Fibroblast of lung (primary cell): ENCODE results near the gene LPP. TPM values are rescaled to one million over a fixed set of nuclear protein-coding genes. Genes with fewer than 3 reads are reported as not detected.

Experiments
- DNase-seq, 2 donors: peaks; one replicate each; pipeline versions ENCODE4 v3.0.0 to v3.0.0-alpha.2; 2010; ENCODE audit warnings: low read depth in 2 of 2
- H2AFZ ChIP-seq: 2 replicates; pipeline ENCODE4 v1.5.1; 2012; ENCODE audit warnings: low read length, control low read depth, inconsistent platforms
- H3K27ac ChIP-seq: 2 replicates; pipeline ENCODE4 v1.5.1; 2011; ENCODE audit warnings: low read length, control low read depth; ENCODE audit not compliant: insufficient read depth
- H3K27me3 ChIP-seq: 2 replicates; pipeline ENCODE4 v1.5.1; 2011; ENCODE audit warnings: mild to moderate bottlenecking, low read length; ENCODE audit not compliant: control insufficient read depth, insufficient read depth
- H3K36me3 ChIP-seq: 2 replicates; pipeline ENCODE4 v1.5.1; 2011; ENCODE audit warnings: low read length; ENCODE audit not compliant: control insufficient read depth, insufficient read depth
- H3K4me1 ChIP-seq: 2 replicates; pipeline ENCODE4 v1.5.1; 2011; ENCODE audit warnings: low read length; ENCODE audit not compliant: control insufficient read depth, insufficient read depth; ENCODE audit errors: extremely low read depth
- H3K4me2 ChIP-seq: 2 replicates; pipeline ENCODE4 v1.5.1; 2011; ENCODE audit warnings: low read length, control low read depth; ENCODE audit not compliant: insufficient read depth; ENCODE audit errors: extremely low read depth
- H3K4me3 ChIP-seq, 4 experiments: fragments of 200-600 bp in 1 of 4; sonication (generic) in 1 of 4; replicated peaks in 1 of 4; 2 replicates each; pipeline ENCODE4 v1.5.1; 2011 to 2016; ENCODE audit warnings: low read length in 4 of 4, low read depth in 3 of 4, mild to moderate bottlenecking in 3 of 4, control low read depth in 2 of 4, inconsistent platforms in 1 of 4, mixed read lengths in 1 of 4; ENCODE audit not compliant: insufficient read depth in 1 of 4; ENCODE audit errors: control extremely low read depth in 1 of 4
- H3K79me2 ChIP-seq: 2 replicates; pipeline ENCODE4 v1.5.1; 2012; ENCODE audit warnings: mild to moderate bottlenecking, low read length, inconsistent platforms; ENCODE audit not compliant: control insufficient read depth, insufficient read depth
- H3K9ac ChIP-seq: 2 replicates; pipeline ENCODE4 v1.5.1; 2011; ENCODE audit warnings: mild to moderate bottlenecking, low read length, control low read depth; ENCODE audit not compliant: insufficient read depth
- H3K9me3 ChIP-seq: 2 replicates; pipeline ENCODE4 v1.5.1; 2012; ENCODE audit warnings: low read depth, low read length; ENCODE audit not compliant: control insufficient read depth, insufficient read depth
- H4K20me1 ChIP-seq: 2 replicates; pipeline ENCODE4 v1.5.1; 2011; ENCODE audit warnings: low read length; ENCODE audit not compliant: control insufficient read depth, insufficient read depth; ENCODE audit errors: extremely low read depth
- EZH2 ChIP-seq: IDR thresholded peaks from 2 replicates; pipeline ENCODE4 v1.5.1; 2012; ENCODE audit warnings: low read length, control low read depth, mild to moderate bottlenecking; ENCODE audit errors: missing control alignments
- polyA plus RNA-seq, 2 donors: library from polyadenylated mRNA; depleted of rRNA in 1 of 2; stranded (reverse) in 1 of 2; unstranded in 1 of 2; fragments of >200 nt; gene quantifications; 2 replicates each; pipeline ENCODE4 v1.2.1, GENCODE V29; 2011 to 2012; ENCODE audit warnings: missing spikeins in 1 of 2
- total RNA-seq: library from RNA; depleted of rRNA; stranded (reverse); fragments of >200 nt; gene quantifications from 2 replicates; pipeline ENCODE4 v1.2.1, GENCODE V29; 2014
- TF ChIP-seq, protein P1 (sequence below), 2 donors: IDR thresholded peaks in 1 of 2; conservative IDR thresholded peaks in 1 of 2; 1 replicate in 1 of 2; 2 replicates in 1 of 2; pipeline ENCODE4 v1.5.1; 2011 to 2012; ENCODE audit warnings: low read length in 2 of 2, control low read depth in 1 of 2, inconsistent platforms in 1 of 2, low read depth in 1 of 2, mild to moderate bottlenecking in 1 of 2

The LPP gene
- total and polyA plus RNA-seq, 2 donors (not counting 1 experiment from before 2014, with no cell fraction given): 69.0 to 124 TPM

- peaks cover 2% of the 10 kb centered on the region for H3K4me1 ChIP-seq
- H3K27me3 ChIP-seq: no peaks in the 10 kb centered on the region
- no peaks in the 10 kb centered on the region for H4K20me1 ChIP-seq
- TF ChIP-seq EZH2: no peak
- TF ChIP-seq, protein P1, sequence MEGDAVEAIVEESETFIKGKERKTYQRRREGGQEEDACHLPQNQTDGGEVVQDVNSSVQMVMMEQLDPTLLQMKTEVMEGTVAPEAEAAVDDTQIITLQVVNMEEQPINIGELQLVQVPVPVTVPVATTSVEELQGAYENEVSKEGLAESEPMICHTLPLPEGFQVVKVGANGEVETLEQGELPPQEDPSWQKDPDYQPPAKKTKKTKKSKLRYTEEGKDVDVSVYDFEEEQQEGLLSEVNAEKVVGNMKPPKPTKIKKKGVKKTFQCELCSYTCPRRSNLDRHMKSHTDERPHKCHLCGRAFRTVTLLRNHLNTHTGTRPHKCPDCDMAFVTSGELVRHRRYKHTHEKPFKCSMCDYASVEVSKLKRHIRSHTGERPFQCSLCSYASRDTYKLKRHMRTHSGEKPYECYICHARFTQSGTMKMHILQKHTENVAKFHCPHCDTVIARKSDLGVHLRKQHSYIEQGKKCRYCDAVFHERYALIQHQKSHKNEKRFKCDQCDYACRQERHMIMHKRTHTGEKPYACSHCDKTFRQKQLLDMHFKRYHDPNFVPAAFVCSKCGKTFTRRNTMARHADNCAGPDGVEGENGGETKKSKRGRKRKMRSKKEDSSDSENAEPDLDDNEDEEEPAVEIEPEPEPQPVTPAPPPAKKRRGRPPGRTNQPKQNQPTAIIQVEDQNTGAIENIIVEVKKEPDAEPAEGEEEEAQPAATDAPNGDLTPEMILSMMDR (conservative IDR thresholded peaks at IDR 0.05 in 1 of 2, IDR thresholded peaks at IDR 0.05 in 1 of 2; ENCODE audit: low read depth in 1 of 2, low read length in 2 of 2): no peak
- no peak overlapping the region for H3K27ac ChIP-seq
- H3K4me3 ChIP-seq: no peak overlapping the region
- DNase-seq: no peak
- no peaks in the 10 kb centered on the region for H3K9me3 ChIP-seq
- H3K9ac ChIP-seq: no peak overlapping the region
- no peaks in the 10 kb centered on the region for H3K36me3 ChIP-seq
- no peak overlapping the region for H3K4me2 ChIP-seq
- peaks cover 43% of the 10 kb centered on the region for H3K79me2 ChIP-seq
- H2AFZ ChIP-seq: no peak overlapping the region
These were observed 181.7 kb downstream of the LPP start for GRCh38 chr3:188335656-188336055.

GRCh38 chr3:188336178-188336577, 182.2 kb downstream of the LPP start:
- TF ChIP-seq EZH2: no peak
- TF ChIP-seq, protein P1 (conservative IDR thresholded peaks at IDR 0.05 in 1 of 2, IDR thresholded peaks at IDR 0.05 in 1 of 2; ENCODE audit: low read depth in 1 of 2, low read length in 2 of 2): no peak
- H3K9ac ChIP-seq: no peak overlapping the region
- peaks cover 42% of the 10 kb centered on the region for H3K79me2 ChIP-seq
- H3K4me2 ChIP-seq: no peak overlapping the region
- no peaks in the 10 kb centered on the region for H4K20me1 ChIP-seq
- no peak overlapping the region for H2AFZ ChIP-seq
- no peak overlapping the region for H3K27ac ChIP-seq
- H3K27me3 ChIP-seq: no peaks in the 10 kb centered on the region
- no peak overlapping the region for H3K4me3 ChIP-seq
- peaks cover 2% of the 10 kb centered on the region for H3K4me1 ChIP-seq
- no peak for DNase-seq
- H3K36me3 ChIP-seq: no peaks in the 10 kb centered on the region
- no peaks in the 10 kb centered on the region for H3K9me3 ChIP-seq

GRCh38 chr3:188337232-188337631, 183.3 kb downstream of the LPP start:
- H3K4me3 ChIP-seq: no peak overlapping the region
- H3K27me3 ChIP-seq: no peaks in the 10 kb centered on the region
- no peak overlapping the region for H3K9ac ChIP-seq
- no peak for DNase-seq
- no peak overlapping the region for H2AFZ ChIP-seq
- H3K4me1 ChIP-seq: peaks cover 2% of the 10 kb centered on the region
- no peaks in the 10 kb centered on the region for H4K20me1 ChIP-seq
- no peak overlapping the region for H3K4me2 ChIP-seq
- H3K27ac ChIP-seq: no peak overlapping the region
- H3K79me2 ChIP-seq: peaks cover 39% of the 10 kb centered on the region
- no peak for TF ChIP-seq EZH2
- TF ChIP-seq, protein P1 (conservative IDR thresholded peaks at IDR 0.05 in 1 of 2, IDR thresholded peaks at IDR 0.05 in 1 of 2; ENCODE audit: low read depth in 1 of 2, low read length in 2 of 2): no peak
- no peaks in the 10 kb centered on the region for H3K36me3 ChIP-seq
- no peaks in the 10 kb centered on the region for H3K9me3 ChIP-seq
